Lower leg skin (tissue), 3 donors: Measurements from ENCODE around the gene ADGRL4.

ENCODE experiments used
- POLR2A ChIP-seq, 2 donors: fragments of 450-650 bp; IDR thresholded peaks; one replicate each; pipeline ENCODE4 v1.6.1; 2016 to 2017; ENCODE audit warnings: antibody characterized with exemption in 2 of 2, mild to moderate bottlenecking in 1 of 2, moderate library complexity in 1 of 2
- TF ChIP-seq, protein P1 (sequence below), 3 donors: fragments of 450-650 bp; IDR thresholded peaks; one replicate each; pipeline ENCODE4 v1.5.1; 2016; ENCODE audit warnings: antibody characterized with exemption in 3 of 3, mild to moderate bottlenecking in 3 of 3, moderate library complexity in 2 of 3

GRCh38 chr1:78980511-78980910 lies 26.0 kb downstream of the ADGRL4 start:
- TF ChIP-seq, protein P1, sequence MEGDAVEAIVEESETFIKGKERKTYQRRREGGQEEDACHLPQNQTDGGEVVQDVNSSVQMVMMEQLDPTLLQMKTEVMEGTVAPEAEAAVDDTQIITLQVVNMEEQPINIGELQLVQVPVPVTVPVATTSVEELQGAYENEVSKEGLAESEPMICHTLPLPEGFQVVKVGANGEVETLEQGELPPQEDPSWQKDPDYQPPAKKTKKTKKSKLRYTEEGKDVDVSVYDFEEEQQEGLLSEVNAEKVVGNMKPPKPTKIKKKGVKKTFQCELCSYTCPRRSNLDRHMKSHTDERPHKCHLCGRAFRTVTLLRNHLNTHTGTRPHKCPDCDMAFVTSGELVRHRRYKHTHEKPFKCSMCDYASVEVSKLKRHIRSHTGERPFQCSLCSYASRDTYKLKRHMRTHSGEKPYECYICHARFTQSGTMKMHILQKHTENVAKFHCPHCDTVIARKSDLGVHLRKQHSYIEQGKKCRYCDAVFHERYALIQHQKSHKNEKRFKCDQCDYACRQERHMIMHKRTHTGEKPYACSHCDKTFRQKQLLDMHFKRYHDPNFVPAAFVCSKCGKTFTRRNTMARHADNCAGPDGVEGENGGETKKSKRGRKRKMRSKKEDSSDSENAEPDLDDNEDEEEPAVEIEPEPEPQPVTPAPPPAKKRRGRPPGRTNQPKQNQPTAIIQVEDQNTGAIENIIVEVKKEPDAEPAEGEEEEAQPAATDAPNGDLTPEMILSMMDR (IDR thresholded peaks at IDR 0.05) = no peak
- no peak for TF ChIP-seq POLR2A (IDR thresholded peaks at IDR 0.05)
